Measurements from ENCODE around the gene GNGT2. TPM values are rescaled to one million over a fixed set of nuclear protein-coding genes. Genes with fewer than 3 reads are reported as not detected.

The GNGT2 gene
- polyA plus RNA-seq, 1 donor (not counting 4 experiments of a cell fraction or from before 2014, with no cell fraction given) = not detected

- dilution Hi-C loops (cut with MboI; ENCODE audit: extremely low pct_ligation_motif_present, low sequenced_read_pairs) = no loop called here
- H3K4me3 ChIP-seq (ENCODE audit: control insufficient read depth in 2 of 3, extremely low read depth in 1 of 3, insufficient read depth in 2 of 3, low read depth in 1 of 3, low read length in 3 of 3) = no peak overlapping the region
- H3K27me3 ChIP-seq (ENCODE audit: control insufficient read depth, extremely low read depth, insufficient read depth, low read length) = peaks cover 4% of the 10 kb centered on the region
- no peak overlapping the region for H3K9ac ChIP-seq (ENCODE audit: control insufficient read depth, extremely low read depth, insufficient read depth, low read length)
- H2AFZ ChIP-seq (ENCODE audit: control insufficient read depth, low read length) = no peak overlapping the region
- no peaks in the 10 kb centered on the region for H3K4me1 ChIP-seq (ENCODE audit: control insufficient read depth, extremely low read depth, insufficient read depth, low read length)
- DNase-seq (ENCODE audit: low read depth, low spot score) = no peak
- H3K9me3 ChIP-seq (ENCODE audit: control insufficient read depth, low read depth, low read length) = no peaks in the 10 kb centered on the region
- no peaks in the 10 kb centered on the region for H3K36me3 ChIP-seq (ENCODE audit: control insufficient read depth in 2 of 2, extremely low read depth in 1 of 2, insufficient read depth in 2 of 2, low read length in 2 of 2)
- no peak overlapping the region for H3K4me2 ChIP-seq (ENCODE audit: control insufficient read depth, extremely low read depth, insufficient read depth, low read depth, low read length)
- no peaks in the 10 kb centered on the region for H3K9me1 ChIP-seq (ENCODE audit: control insufficient read depth, extremely low read depth, insufficient read depth, low read length)
- no peaks in the 10 kb centered on the region for H3K79me2 ChIP-seq (ENCODE audit: control insufficient read depth, insufficient read depth, low read length)
- no peaks in the 10 kb centered on the region for H4K20me1 ChIP-seq (ENCODE audit: control insufficient read depth, extremely low read depth, insufficient read depth, low read length)
- FAIRE-seq = no peak
- no peak overlapping the region for H3K27ac ChIP-seq (ENCODE audit: control insufficient read depth, insufficient read depth, low read length)
- no peak for TF ChIP-seq CTCF (optimal IDR thresholded peaks at IDR 0.05 in 1 of 3, IDR thresholded peaks at IDR 0.05 in 1 of 3, conservative IDR thresholded peaks at IDR 0.05 in 1 of 3; ENCODE audit: extremely low read depth in 1 of 3, insufficient read depth in 2 of 3, low read length in 3 of 3)
These were observed 39.6 kb upstream of the GNGT2 start for GRCh38 chr17:49249890-49250522.

- no peak for FAIRE-seq
- H2AFZ ChIP-seq (ENCODE audit: control insufficient read depth, low read length) = no peak overlapping the region
These were observed 39.0 kb upstream of the GNGT2 start for GRCh38 chr17:49249292-49249794.

More at GRCh38 chr17:49249292-49249794, 39.0 kb upstream of the GNGT2 start:
- DNase-seq (ENCODE audit: low read depth, low spot score) = no peak
- Histone ChIP-seq H3K9me3 (ENCODE audit: control insufficient read depth, low read depth, low read length) (no peaks in the 10 kb centered on the region), H3K4me1 (ENCODE audit: control insufficient read depth, extremely low read depth, insufficient read depth, low read length) (no peaks in the 10 kb centered on the region), H3K36me3 (ENCODE audit: control insufficient read depth in 2 of 2, extremely low read depth in 1 of 2, insufficient read depth in 2 of 2, low read length in 2 of 2) (no peaks in the 10 kb centered on the region), H3K79me2 (ENCODE audit: control insufficient read depth, insufficient read depth, low read length) (no peaks in the 10 kb centered on the region), H3K27ac (ENCODE audit: control insufficient read depth, insufficient read depth, low read length) (no peak overlapping the region), H3K4me2 (ENCODE audit: control insufficient read depth, extremely low read depth, insufficient read depth, low read depth, low read length) (no peak overlapping the region), H3K9ac (ENCODE audit: control insufficient read depth, extremely low read depth, insufficient read depth, low read length) (no peak overlapping the region), H3K4me3 (ENCODE audit: control insufficient read depth in 2 of 3, extremely low read depth in 1 of 3, insufficient read depth in 2 of 3, low read depth in 1 of 3, low read length in 3 of 3) (no peak overlapping the region), H4K20me1 (ENCODE audit: control insufficient read depth, extremely low read depth, insufficient read depth, low read length) (no peaks in the 10 kb centered on the region), H3K27me3 (ENCODE audit: control insufficient read depth, extremely low read depth, insufficient read depth, low read length) (peaks cover 4% of the 10 kb centered on the region), H3K9me1 (ENCODE audit: control insufficient read depth, extremely low read depth, insufficient read depth, low read length) (no peaks in the 10 kb centered on the region)
- dilution Hi-C loops (cut with MboI; ENCODE audit: extremely low pct_ligation_motif_present, low sequenced_read_pairs) = no loop called here
- TF ChIP-seq CTCF (optimal IDR thresholded peaks at IDR 0.05 in 1 of 3, IDR thresholded peaks at IDR 0.05 in 1 of 3, conservative IDR thresholded peaks at IDR 0.05 in 1 of 3; ENCODE audit: extremely low read depth in 1 of 3, insufficient read depth in 2 of 3, low read length in 3 of 3) = no peak
- TF ChIP-seq EZH2 (IDR thresholded peaks at IDR 0.05; ENCODE audit: low read length) = no peak
